ENCODE data around the gene HIP1R.

Gene HIP1R

GRCh38 chr12:122882908-122883558 is 47.8 kb downstream of the HIP1R start:
- no peaks in the 10 kb centered on the region for H3K79me2 ChIP-seq (ENCODE audit: control insufficient read depth, low read length)
- no peaks in the 10 kb centered on the region for H3K27me3 ChIP-seq (ENCODE audit: control insufficient read depth, low read length)
- no peak overlapping the region for H3K4me3 ChIP-seq (ENCODE audit: low read length)
- no peaks in the 10 kb centered on the region for H3K36me3 ChIP-seq (ENCODE audit: control insufficient read depth, low read length)
- H3K4me1 ChIP-seq (ENCODE audit: control insufficient read depth, low read length): peaks cover 47% of the 10 kb centered on the region
- no peaks in the 10 kb centered on the region for H3K9me2 ChIP-seq (replicated peaks; ENCODE audit: control insufficient read depth, low read length)
- no peaks in the 10 kb centered on the region for H3K9me3 ChIP-seq (ENCODE audit: control insufficient read depth, insufficient read depth, low read length)
- H3K27ac ChIP-seq (ENCODE audit: low read depth, low read length): no peak overlapping the region
- no peaks in the 10 kb centered on the region for H4K20me1 ChIP-seq (ENCODE audit: control insufficient read depth, insufficient read depth, low read depth, low read length)
- peaks cover 10% of the 10 kb centered on the region; the same call in 1 of the 2 replicates for H3F3A ChIP-seq (ENCODE audit: control insufficient read depth, insufficient read depth)
- TF ChIP-seq EZH2phosphoT487 (IDR thresholded peaks at IDR 0.05; ENCODE audit: borderline replicate concordance, low read length): no peak
- TF ChIP-seq, protein P1, sequence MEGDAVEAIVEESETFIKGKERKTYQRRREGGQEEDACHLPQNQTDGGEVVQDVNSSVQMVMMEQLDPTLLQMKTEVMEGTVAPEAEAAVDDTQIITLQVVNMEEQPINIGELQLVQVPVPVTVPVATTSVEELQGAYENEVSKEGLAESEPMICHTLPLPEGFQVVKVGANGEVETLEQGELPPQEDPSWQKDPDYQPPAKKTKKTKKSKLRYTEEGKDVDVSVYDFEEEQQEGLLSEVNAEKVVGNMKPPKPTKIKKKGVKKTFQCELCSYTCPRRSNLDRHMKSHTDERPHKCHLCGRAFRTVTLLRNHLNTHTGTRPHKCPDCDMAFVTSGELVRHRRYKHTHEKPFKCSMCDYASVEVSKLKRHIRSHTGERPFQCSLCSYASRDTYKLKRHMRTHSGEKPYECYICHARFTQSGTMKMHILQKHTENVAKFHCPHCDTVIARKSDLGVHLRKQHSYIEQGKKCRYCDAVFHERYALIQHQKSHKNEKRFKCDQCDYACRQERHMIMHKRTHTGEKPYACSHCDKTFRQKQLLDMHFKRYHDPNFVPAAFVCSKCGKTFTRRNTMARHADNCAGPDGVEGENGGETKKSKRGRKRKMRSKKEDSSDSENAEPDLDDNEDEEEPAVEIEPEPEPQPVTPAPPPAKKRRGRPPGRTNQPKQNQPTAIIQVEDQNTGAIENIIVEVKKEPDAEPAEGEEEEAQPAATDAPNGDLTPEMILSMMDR (IDR thresholded peaks at IDR 0.05; ENCODE audit: low read depth, low read length, poor library complexity, severe bottlenecking): no peak
- H3K4me2 ChIP-seq (ENCODE audit: low read length): no peak overlapping the region

DNA sequence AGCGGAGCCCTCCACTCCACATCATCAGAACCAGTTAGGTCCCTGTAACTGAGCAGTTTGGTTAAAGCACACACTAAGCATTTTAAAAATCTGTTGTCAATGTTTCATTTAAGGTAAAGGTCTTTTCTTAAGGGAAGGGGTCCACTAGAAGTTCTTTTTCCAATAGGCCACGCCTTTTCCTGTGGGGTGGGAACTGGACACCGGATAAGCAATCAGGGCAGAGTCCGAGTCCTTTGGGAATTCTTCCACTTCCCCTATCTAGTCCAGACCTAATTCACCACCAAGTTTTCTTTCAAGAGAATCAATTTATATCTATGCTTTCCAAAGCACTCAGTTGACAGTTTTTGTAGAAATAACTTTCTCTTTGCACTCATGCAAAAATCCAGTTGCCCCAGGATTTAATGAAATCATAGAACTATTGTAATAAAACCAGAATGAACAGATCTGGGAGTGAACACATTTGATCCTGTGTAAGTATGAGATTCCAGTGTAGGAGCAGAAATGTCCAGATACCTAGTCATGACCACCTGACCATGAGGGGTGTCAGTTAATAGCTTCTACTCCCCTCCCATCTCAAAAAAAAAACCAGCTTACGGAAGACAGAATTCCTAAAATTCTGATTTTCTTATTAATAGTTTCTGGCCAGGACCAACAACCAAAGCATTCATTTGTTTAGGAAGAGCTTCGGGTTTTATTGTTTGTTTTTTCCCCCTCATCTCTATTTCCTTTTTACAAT is 49.0 kb downstream of the HIP1R start:
- H3K4me2 ChIP-seq (ENCODE audit: low read length): no peak overlapping the region
- no peak overlapping the region for H3K27ac ChIP-seq (ENCODE audit: low read depth, low read length)
- H3K36me3 ChIP-seq (ENCODE audit: control insufficient read depth, low read length): no peaks in the 10 kb centered on the region
- H4K20me1 ChIP-seq (ENCODE audit: control insufficient read depth, insufficient read depth, low read depth, low read length): no peaks in the 10 kb centered on the region
- TF ChIP-seq, protein P1 (IDR thresholded peaks at IDR 0.05; ENCODE audit: low read depth, low read length, poor library complexity, severe bottlenecking): no peak
- no peaks in the 10 kb centered on the region for H3K9me3 ChIP-seq (ENCODE audit: control insufficient read depth, insufficient read depth, low read length)
- no peak overlapping the region for H3K4me3 ChIP-seq (ENCODE audit: low read length)
- no peaks in the 10 kb centered on the region; the same call in 1 of the 2 replicates for H3K79me2 ChIP-seq (ENCODE audit: control insufficient read depth, low read length)
- no peaks in the 10 kb centered on the region for H3K9me2 ChIP-seq (replicated peaks; ENCODE audit: control insufficient read depth, low read length)
- peaks cover 59% of the 10 kb centered on the region for H3K4me1 ChIP-seq (ENCODE audit: control insufficient read depth, low read length)
- peaks cover 10% of the 10 kb centered on the region; the same call in 1 of the 2 replicates for H3F3A ChIP-seq (ENCODE audit: control insufficient read depth, insufficient read depth)
- no peaks in the 10 kb centered on the region for H3K27me3 ChIP-seq (ENCODE audit: control insufficient read depth, low read length)

DNA sequence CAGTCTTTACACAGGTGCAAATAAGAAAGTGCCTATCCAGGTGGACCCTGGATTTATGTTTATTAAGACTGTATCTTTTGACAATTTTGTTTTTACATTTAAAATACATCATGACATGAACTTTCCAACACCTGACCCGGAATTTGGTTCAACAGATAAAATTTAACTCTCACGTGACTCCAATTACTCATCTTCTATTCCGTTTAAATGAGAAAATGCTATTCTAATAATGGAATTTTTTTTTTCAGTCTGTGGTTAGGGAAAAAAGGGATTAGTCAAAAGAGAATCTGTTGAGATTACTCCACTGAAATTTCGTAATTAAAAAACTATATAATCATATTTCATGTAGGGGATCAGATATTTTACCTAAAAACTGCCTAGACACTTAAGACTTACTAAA is 49.6 kb downstream of the HIP1R start:
- H3K9me2 ChIP-seq (replicated peaks; ENCODE audit: control insufficient read depth, low read length): no peaks in the 10 kb centered on the region
- H3K9me3 ChIP-seq (ENCODE audit: control insufficient read depth, insufficient read depth, low read length): no peaks in the 10 kb centered on the region
- no peak overlapping the region for H3K4me2 ChIP-seq (ENCODE audit: low read length)
- no peak overlapping the region for H3K27ac ChIP-seq (ENCODE audit: low read depth, low read length)
- H3K27me3 ChIP-seq (ENCODE audit: control insufficient read depth, low read length): no peaks in the 10 kb centered on the region
- peaks cover 65% of the 10 kb centered on the region for H3K4me1 ChIP-seq (ENCODE audit: control insufficient read depth, low read length)
- H3K4me3 ChIP-seq (ENCODE audit: low read length): no peak overlapping the region
- no peaks in the 10 kb centered on the region for H4K20me1 ChIP-seq (ENCODE audit: control insufficient read depth, insufficient read depth, low read depth, low read length)
- no peaks in the 10 kb centered on the region for H3K36me3 ChIP-seq (ENCODE audit: control insufficient read depth, low read length)
- TF ChIP-seq, protein P1 (IDR thresholded peaks at IDR 0.05; ENCODE audit: low read depth, low read length, poor library complexity, severe bottlenecking): no peak
- no peak for TF ChIP-seq EZH2phosphoT487 (IDR thresholded peaks at IDR 0.05; ENCODE audit: borderline replicate concordance, low read length)
- no peaks in the 10 kb centered on the region; the same call in 1 of the 2 replicates for H3K79me2 ChIP-seq (ENCODE audit: control insufficient read depth, low read length)
- peaks cover 10% of the 10 kb centered on the region; the same call in 1 of the 2 replicates for H3F3A ChIP-seq (ENCODE audit: control insufficient read depth, insufficient read depth)

Data from DOHH2 (cell line).